Activated CD8-positive, alpha-beta memory T cell treated with anti-CD3 and anti-CD28 coated beads, Interleukin-2, amount 50 U/mL, for 1 hour (primary cell): ENCODE measurements around the gene NLRC5.
A peak's percentile ranks its signal among the peaks of the same experiment; 100 is the strongest.
"Not testable (repeated sequence)": the region's sequence is repeated elsewhere in the genome, so short reads cannot be mapped to it uniquely, and the experiment has no call there.

Experiments
- DNase-seq: peaks from one replicate; pipeline ENCODE4 v3.0.0-alpha.2; 2020; ENCODE audit errors: extremely low read depth

Gene NLRC5

DNA sequence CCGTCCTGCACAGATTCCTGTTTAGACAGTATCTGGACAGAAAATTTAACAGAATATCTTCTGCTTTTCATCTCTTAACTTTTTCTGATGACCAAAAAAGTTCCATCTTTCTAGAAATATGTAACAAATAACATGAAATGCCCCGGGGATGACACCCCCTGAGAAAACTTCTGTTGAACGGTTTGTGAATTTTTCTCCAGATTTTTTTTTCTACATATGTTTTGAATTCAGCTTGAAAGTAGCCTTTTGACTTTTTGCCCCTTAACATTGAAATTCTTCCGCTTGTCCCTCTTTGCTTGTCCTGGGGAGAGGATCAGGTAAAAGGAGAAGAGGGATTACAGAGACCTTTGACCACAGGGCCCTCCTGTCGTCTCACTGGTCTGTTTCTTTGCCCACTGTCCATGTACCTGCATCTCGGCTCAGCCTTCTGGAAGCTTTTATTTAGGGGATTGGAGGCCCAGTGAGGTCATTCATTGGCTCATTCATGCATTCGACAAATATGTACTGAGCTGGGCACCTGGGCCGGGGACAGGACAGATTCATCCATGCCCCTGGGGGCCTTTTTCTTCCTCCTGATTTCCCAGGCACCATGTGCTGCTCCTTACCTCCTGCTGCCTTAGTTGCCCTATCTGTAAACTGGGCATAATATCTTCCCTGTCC, 83.4 kb downstream of the NLRC5 start:
- no peak for DNase-seq

DNA sequence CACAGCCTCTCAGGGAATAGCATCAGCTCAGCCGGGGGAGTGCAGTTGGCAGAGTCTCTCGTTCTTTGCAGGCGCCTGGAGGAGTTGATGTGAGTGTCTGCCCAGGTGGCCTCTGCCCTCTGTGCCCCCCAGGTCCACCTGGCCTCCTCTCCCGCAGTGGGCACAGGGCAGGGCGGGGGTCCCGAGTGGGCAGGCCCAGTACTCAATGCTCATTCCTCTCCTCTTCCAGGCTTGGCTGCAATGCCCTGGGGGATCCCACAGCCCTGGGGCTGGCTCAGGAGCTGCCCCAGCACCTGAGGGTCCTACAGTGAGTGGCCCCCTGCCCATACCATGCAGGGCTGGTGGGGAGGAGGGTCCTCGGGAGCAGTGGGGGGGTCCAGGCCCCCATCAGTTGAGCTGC, 88.4 kb downstream of the NLRC5 start:
- DNase-seq: no peak

DNA sequence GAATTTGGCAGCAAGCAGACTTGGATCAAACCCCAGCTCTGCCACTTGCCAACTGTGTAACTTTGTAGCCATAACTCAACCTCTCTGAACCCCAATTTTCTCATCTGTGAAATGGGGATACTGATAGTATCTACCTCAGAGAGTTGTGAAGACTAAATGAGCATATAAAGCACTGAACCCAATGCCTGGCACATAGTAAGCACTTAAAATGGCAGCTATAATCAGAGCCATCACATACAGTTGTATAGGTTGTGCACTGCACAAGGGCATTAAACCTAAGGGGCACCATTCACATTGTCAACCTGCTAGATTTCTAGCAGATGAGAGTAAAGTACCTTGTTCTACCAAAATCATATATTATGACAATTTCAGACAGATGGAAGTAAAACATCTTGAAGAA, 92.4 kb downstream of the NLRC5 start:
- no peak for DNase-seq

DNA sequence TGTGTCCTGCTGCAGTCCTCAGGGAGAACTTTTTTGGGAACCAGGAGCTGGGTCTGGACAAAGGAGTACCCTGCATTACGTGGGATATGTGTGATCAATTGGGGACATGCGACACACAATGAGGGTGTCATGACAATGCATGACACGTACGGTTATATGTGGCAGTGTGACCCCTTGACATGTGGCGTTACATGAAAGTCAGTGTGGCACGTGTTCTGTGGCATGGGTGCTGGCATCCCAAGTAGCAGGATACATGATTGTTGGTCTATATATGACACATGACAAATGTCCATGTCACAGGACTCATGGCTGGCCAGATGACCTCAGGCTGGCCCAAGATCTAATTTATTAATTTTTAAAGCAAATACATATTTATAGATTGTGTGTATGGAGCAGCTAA, 93.3 kb downstream of the NLRC5 start:
- no peak for DNase-seq

DNA sequence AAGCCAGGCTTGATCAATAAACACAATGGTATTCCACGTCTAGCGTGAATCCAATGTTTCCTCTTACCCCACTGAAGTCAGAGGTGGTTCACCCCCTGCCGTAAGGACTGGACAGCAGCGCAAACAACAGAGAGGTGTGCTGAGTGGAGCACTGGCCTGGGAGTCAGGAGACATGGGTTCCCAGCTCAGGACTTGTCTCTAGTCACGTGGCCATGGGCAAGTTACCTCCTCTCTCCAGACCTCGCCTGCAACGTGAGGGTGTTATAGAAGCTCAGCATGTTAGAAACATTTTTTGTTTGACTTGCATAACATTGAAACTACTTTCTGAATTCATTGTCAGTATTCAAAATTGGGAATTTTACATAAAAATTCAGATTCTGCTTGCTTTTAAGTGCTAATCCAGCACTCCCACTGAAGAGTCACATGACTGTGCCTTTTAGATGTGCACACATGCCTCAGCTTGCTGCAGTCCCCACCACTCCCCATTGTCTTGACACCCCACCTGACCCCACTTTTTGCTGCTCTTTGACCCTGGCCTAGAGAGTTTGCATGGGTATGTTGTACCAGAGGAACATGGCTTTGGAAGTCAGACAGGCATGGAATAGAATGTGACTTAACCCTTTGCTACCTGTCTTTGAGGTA, 94.2 kb downstream of the NLRC5 start:
- DNase-seq: no peak

DNA sequence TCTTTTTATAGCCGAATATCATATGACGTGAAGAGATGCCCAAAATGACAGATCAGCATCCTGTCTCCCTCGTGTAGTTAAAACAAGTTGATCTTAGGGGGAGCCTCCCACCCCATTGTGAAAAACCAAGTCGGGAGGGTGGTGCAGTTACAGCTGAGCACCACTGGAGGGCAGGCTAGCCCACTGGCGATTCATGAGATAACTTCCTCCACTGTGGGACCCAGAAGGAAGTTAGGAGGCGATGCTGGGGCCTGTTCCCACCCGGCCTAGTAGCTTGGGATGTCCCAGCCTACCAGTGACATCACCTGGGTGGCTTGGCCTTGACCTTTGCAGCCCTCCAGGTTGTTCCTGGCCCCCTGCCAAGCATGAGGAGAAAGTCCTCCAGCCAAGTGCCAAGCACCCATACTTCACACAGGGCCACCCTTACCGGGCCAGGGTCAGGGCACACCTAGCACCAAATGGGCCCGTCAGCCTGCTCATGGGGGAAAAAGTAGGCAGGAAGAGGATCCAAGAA, 95.0 kb downstream of the NLRC5 start:
- DNase-seq: peak; percentile 67

DNA sequence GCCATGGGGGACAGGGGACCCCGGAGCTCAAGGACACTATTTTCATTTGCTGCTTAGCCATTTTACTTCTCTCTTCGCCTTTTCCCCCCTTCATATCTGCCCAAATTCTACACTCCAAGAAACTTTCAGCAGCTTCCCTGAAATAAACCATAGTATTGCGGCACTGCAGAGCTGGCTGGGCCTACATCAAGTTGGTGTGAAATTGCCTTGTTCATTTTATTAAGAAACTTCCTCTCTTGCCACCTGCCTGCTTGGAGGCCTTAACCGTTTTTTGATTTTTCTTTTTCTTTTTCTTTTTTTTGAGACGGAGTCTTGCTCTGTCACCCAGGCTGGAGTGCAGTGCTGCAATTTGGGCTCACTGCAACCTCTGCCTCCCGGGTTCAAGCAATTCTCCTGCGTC, 95.6 kb downstream of the NLRC5 start:
- DNase-seq: no peak

DNA sequence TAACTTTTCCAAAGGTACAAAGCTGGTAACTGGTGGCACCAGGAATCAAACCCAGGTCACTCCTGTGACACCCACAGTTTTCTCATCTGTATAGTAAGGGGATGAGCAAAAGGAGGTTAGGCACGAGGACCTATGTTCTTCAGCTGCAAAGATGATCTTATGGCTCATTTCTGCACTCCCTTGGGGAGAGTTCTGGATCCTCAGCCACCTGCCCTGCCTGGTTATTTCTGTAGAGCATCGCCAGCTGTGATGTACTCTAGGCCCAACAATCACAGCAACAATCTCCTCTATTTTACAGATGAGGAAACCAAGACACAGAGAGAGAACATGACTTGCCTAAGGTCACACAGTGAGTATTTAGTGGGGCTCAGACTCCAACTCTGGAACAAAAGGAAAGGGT, 97.6 kb downstream of the NLRC5 start:
- DNase-seq: no peak

DNA sequence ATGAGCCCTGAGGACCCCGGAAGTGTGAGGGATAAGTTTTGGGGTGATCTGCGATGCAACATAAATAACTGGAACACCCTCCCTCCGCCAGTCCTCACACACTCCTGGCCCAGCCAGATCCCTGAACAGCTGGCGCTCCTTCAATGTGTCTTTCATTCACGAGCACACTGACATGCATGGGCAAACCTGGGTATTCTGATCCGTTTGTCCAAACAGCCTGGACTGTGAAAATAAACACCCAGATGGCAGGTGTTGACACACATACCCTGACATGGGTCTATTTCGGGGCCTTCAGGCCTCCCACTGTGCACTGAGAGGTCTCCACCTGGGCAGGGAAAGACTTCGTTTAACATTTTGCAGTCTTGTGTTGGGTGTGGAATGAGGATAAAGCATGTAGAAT, 100.0 kb downstream of the NLRC5 start:
- DNase-seq: no peak

DNA sequence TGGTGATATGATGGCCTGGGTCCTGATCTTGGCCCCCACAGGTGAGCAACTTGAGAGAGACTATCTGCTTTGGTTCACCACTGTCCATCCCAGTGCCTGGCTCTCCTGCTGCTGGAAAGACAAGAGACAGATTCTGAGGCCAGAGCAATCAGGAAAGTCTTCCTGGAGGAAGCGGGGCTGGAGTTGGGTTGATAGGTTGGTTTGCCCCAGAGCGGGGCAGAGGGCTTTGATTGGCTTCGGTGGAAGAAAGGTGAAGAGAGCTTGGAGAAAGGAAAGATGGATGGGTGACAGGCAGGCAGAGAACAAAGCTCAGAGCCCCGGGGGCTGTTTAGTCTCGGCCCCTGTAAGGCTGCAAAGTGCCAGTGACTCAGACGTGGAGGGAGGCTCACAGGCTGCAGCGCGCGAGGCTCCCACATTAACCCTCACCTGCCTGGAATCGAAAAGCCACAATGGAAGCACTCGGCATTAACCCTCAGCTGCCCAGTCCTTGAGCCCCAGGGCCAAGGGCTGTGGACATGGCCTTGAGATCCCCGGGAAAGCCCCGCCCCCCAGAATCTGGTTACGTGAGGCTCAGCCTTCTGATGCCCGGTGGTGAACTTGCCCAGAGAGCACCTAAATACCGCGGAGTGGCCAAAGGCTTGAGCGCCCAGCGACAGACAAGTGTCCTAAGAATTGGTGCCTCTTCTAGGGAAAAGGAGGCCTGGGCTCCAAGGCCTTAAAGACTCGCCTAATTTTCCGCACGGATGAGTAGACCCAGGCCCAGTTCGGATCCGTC, 102.0 kb downstream of the NLRC5 start:
- DNase-seq: no peak

DNA sequence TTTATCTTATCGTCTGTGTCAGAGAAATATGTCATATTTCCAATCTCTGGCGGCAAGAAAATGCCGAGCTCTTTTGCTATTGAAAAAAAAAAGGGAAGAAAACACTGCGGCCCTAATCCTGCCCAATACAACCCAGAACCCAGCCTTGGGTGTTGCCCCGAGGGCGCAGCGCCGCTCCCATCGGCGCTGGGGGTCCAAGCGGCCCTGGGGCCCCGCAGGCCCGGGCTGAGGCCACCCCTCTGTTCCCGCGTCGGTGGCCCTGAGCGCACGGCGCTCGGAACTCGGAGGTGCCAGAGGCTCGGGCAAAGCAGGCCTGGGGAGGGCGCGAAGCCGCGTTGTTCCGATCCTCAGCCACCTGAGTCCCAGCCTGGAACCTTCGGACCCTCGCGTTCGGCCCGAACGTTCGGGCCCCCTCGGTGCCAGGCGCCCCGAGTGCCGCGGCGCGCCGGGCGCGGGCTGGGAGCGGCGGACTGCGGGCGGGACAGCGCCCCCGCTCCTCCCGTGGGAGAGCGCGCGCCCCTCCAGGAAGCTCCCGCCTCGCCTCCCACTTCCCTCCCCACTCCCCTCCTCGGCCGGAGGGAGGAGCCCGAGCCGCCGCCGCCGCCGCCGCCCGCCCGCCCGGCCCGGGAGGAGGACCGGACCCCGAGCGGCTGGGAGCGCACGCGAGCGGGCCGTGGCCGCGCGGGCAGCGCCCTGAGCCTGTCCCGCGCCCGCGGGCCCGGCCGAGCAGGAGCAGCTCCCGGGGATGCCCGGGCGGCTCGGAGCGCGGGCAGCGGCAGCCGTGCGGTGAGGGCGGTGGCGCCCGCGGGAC, 102.8 kb downstream of the NLRC5 start, which contains the start of gene CPNE2:
TSS of gene CPNE2 (plus strand) at position 609 of the 811 bp plus-strand sequence. CDS start 18,160 bp downstream, outside the sequence.
- DNase-seq: no peak

DNA sequence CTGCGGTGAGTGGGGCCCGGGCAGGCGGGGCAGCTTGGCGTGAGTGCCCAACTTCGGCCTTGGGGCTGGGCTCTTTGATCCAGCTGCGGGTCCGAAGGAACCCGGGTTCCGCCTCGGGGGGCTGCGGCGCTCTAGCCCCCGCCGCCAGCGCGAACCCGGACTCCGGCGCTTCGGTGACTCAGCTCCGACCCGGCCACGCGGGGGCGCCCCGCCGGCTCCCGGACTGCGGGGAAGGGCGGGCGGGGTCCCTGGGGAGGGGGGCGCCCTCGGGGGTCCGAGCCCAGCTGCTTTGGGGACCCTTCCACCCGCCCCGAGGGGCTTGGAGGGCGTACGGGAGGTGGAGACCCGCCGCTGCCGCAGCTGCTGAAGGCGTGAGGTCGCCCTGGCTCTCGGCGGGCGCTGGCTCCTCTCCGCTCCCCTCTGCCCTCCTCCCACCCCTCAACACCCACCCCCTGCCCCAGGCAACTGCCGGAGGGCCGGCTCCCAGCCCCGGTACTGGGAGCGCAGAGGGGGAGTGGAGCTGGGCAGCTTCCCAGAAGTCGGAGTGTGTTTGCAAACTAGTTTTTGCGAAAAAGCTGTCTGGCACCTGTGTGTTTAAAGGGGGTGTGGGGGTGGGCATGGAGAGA, 103.5 kb downstream of the NLRC5 start:
- DNase-seq: no peak

DNA sequence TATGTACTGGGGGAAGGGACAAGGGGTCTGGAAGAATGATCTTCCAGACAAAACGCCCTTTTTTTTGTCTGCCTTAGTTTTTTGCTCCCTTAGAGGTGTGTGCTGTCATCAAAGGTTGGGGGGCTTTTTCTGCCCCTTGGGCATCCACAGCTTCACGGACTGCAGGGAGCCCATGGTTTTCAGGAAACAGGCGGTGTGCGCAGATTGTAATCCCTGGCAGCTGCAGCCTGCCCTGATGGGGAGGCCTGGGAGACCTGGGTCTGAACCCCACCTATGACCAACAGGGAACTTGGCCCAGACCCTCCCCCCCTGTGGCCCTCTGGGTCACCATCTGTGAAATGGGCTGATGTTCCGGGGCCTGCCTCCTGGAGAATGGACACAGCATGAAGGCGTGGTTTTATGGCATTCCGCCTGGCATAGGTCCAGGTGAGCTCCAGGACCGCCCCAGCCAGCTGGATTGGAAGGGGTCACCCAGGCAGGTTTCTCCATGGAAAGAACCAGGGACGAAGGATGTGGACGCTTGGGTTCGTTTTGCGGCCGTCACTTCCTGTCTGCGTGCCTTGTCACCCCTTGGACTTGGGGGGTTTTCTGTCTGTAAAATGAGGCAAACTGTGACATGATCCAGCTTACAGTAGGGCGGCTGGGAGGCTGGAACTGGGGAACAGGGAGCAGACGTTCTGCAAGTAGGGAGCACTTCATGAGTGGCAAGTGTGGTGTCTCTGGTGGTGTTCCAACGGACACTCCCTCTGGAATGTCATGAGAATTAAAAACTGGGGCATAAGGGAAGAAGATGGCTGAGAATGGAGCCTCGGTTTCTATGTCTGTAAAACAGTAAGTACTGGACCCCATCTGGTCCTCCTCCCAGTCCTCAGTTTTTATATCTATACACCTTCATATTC, 104.6 kb downstream of the NLRC5 start:
- DNase-seq: no peak

DNA sequence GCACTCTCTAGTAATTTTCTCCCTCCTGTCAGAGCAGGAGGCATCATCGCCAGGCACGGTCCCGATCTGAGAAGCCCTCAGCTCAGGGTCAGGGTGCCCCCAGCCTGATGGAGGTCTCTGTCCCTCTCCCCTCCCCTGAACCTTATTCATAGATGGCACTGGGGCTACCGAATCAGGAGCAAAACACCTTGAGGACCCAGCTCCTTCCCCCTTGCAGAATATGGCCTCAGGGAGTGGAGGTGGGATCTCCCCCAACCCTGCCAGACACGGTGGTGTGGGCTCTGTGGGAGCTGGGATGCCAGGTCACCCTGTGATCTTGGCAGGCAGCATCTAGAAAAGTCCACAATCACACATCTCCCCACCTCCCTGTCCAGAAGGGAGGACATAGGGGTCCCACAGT, 105.6 kb downstream of the NLRC5 start:
- DNase-seq: no peak

DNA sequence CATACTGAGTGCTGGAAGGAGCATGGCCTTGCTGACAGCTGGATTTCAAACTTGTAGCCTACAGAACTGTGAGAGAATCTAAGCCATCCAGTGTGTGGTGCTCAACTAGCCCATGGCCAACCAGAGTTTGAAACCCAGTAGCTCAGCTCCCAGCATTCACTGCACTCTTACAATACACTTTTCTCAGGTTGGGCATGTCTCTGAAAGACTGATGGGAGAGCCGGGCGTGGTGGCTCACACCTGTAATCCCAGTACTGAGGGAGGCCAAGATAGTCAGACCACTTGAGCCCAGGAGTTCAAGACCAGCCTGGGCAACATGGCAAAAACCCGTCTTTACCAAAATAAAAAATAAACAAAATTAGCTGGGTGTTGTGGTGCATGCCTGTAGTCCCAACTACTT, 106.8 kb downstream of the NLRC5 start:
- DNase-seq: no peak

DNA sequence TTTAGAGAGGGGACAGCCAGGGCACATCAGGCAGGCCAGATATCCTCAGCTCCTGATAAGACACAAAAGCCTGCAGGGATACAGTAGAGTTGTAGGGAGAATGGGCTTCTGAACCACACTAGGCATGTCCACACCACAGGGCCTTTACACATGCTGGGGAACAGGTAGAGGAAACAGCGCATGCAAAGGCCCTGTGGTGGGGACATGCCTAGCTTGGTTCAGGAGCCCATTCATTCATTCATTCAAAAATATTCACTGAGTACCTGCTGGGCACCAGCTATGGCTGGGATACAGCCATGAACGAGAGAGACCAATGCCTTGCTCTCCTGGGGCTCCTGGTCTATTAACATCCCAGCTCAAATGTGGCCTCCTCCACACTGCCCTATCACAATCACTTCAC, 107.4 kb downstream of the NLRC5 start:
- DNase-seq: no peak

DNA sequence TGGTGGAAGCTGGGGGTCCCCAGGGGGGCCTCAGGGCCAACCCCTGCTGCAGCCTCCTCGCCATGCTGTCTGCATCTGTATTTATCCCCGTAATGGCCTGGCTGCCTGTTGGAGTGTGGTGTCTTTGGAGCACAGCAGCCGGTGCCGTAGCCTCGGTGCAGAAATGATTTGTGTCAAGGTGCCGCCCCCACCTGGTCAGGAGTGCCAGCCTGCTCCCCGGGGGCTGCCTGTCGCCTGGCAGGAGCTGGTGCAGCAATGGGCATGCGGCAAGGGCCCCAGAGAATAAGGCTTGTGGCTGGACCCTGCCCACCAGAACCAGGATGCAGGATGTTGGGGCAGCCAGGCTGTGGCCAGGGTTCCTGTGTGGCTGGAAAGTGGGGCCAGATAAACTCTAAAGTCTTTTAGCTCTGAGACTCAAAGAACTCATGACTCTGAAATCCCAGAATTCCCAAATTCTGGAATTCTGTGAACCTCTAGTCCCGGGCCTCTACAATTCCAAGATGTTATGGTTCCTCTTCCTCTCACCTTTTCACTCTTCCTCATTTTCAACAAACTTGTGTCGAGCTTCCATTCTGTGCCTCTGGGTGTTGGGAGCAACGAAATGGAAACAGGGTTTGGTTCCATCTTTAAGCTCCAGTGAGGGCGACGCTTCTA, 109.0 kb downstream of the NLRC5 start:
- no peak for DNase-seq

DNA sequence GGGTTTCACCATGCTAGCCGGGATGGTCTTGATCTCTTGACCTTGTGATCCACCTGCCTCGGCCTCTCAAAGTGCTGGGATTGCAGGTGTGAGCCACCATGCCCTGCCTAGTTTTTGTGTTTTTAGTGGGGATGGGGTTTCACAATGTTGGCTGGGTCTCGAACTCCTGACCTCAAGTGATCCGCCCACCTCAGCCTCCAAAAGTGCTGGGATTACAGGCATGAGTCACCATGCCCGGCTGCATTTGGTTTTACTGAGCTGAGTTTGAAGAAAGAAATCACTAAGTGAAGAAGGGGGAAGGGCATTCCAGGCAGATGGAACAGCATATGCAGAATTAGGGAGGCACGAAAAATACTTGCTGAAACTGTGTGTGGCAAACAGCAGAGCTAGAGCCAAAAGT, 110.6 kb downstream of the NLRC5 start:
- not testable (repeated sequence) for DNase-seq

DNA sequence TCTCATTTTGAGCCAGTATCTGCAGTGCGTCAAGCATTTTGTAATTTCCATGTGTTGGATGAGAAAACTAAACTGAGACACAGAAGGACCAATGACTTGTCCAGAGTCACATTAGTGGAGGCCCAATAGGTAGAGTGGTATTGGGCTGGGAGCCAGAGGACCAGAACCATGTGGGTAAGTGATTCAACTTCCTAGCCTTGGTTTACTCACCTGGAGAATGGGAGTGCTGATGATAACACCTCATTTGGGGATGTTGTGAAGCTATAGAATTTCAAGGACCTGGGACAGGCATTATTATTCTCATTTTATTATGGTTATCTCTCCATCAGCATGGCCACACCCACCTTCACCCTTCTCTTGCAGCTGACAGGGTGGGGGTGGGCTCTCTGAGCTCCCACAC, 111.1 kb downstream of the NLRC5 start:
- no peak for DNase-seq
